GM21786 (cell line): ENCODE results near the gene RALGDS.

Experiments used
- ATAC-seq: cut with Tn5 transposase; IDR thresholded peaks from one replicate; pipeline ENCODE4 v1.9.1; 2021; ENCODE audit not compliant: unreplicated experiment

RALGDS gene

DNA sequence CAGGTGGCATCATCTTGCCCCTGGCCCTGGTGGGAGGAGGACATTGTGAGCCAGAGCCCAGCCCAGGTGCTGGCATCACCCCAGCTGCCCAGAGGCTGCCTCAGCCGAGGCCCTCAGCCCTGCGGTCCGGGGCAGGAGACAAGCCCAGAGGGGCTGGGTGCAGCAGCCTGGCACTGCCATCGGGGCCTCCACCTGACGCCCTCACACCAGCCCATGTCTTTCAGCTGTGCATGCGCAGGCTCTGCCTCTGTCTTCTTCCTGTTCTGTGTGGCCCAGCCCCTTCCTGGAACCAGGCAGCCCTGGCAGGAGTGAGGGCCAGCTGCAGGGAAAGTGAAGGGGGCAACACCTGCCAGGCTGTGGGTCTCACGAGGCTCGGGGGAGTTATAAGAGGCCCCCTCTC lies 64.0 kb downstream of the RALGDS start:
- ATAC-seq, result no peak

DNA sequence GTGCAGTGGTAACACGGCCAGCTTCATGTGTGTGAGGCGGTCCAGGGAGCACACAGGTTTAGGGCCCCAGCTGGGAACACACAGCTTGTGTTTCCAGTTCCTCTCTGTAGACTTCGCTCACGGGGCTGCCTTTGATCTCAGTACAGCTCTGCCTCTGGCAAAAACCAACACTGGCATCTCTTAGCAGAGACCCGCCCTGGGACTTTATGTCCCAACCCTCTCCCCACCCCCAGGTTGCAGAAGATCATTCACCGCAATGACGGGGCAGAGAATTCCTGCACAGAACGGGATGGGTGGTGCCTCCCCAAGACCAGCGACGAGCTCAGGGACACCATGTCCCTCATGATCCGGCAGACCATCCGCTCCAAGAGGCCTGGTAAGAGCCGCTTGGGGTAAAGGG lies 64.5 kb downstream of the RALGDS start:
- no peak for ATAC-seq

DNA sequence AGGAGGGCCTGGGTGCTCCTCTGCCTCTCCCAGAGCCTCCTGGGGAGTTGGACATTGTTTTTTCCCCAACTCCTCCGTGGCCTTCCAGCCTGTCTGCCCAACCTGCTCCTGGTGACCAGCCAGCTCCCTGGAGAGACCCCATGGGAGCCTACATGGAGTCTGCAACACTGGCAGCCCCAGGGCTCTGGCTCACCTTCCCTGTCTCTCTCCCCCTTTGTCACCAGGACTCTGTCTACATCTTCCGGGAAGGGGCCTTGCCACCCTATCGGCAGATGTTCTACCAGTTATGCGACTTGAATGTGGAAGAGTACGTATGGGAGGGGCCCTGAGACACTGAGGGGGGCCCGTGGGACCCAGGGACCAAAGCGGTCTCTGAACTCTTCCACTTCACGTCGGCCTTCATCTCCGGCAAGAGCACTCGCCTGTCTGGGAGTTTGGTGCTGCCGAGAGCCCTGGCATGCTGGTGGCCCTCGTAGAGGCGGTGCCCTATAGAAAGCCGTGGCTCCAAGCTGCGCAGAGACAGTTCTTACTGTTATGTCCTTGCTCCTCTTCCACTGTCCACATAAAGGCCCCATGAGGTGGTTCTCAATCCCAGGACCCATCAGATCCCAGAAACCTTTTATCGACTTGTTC lies 65.1 kb downstream of the RALGDS start:
- ATAC-seq, result no peak

DNA sequence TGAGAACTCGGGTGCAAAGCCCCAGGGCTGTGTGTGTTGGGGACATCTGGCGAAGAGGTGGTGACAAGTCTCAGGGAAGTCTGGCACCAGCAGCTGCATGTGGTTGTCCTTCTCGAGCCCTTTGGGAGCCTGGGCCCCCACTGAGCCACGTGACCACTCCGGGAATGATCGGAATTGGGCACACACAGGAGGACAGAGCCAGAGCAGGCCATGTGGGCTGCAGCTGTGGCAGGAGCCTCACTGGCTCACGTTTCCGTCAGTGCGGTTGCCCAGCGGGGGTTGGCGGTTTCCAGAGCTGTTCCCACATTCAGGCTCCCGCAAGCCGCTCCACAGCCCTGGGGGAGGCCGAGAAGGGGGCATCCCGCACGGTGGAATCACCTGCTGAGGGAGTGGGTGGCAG lies 66.1 kb downstream of the RALGDS start:
- no peak for ATAC-seq

DNA sequence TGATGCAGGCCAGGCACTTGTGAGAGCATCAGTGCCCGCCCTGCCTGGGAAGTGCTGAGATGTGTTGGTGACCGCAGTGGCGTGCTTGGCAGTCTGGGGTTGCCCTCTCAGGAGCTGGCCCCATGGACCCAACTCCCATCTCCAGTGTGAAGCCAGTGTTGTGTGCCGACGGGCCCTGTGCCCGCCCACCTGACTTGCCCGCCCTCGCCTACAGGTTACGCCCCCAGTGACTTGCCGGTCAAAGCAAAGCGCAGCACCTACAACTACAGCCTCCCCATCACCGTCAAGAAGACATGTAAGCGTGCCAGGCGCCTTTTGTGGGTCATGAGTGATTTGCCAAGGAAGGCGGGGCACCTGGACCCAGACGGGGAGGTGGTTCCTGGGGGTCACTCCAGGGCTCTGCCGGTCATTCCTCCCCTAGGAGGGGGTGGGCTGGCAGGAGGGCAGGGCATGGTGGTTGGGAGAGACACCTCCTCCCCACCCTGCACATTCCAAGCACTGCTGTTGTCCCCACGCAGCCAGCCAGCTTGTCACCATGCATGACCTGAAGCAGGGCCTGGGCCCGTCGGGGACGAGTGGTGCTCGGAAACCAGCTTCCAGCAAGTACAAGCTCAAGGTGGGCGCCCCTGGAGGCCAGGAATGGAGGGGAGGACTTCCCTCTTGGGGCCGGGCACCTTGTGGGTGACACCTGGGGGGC lies 66.7 kb downstream of the RALGDS start:
- no peak for ATAC-seq

DNA sequence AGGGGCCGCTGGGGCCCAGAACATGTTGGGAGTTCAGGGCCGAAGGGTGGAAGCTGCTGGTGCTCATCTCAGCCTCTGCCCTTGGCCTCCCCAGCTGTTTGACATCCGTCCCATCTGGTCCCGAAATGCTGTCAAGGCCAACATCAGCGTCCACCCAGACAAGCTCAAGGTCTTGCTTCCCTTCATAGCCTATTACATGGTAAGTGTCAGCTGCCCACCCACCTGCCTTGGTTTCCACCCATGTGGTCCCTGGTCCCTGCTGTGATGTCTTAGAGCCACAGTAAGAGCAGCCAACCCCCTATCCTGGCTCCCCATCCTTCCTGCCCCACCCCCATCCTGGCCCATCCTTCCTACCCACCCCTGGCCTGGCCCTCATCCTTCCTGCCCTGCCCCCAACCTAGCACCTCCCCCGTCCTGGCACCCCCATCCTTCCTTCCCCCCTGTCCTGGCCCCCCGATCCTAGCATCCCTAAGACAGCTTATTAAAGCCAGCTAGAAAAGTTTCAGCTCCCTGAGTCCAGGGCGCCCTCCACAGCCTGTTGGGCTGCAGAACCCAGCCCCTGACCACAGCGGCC lies 69.0 kb downstream of the RALGDS start:
- ATAC-seq, result no peak

DNA sequence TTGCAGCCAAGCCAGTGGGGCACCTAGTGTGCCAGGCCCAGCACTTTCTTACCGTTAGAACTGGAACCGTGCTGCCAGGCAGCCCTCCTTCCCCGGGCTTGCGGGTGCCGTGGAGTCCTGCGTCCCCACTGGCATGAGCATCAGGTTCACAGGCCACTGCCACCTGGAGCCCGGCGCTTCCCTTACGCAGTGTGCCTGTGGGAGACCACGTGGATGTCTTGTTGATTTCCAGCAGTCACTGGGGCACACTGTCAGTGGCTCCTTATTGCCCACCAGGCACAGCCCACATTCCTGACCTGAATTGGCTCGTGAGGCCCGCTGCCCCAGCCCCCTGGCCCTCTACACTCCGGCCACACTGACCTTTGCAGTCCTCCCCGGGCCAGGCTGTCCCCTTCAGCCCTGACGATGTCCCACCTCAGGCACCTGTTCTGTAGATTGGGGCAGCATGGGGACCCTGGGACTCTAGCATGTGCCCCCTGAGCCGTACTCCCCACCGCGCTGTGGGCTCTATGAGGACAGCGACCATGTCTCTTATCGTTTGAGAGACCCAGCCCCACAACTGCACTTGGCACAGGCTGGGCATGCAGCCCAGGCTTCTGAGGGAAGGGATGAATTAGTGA lies 69.6 kb downstream of the RALGDS start:
- ATAC-seq, result no peak

DNA sequence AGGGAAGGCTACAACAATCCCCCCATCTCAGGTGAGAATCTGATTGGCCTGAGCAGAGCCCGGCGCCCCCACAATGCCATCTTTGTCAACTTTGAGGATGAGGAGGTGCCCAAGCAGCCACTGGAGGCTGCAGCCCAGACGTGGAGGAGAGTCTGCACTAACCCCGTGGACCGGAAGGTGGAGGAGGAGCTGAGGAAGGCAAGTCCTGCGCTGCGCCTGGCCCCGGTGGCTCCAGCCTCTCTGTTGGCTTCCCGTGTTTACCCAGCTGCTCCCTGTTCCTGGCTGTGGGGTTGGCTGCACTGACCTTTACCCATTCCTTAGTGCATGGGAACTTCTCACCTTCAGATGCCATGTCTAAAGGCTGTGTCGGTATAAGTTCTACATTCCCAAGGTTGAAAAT lies 70.3 kb downstream of the RALGDS start:
- no peak for ATAC-seq

DNA sequence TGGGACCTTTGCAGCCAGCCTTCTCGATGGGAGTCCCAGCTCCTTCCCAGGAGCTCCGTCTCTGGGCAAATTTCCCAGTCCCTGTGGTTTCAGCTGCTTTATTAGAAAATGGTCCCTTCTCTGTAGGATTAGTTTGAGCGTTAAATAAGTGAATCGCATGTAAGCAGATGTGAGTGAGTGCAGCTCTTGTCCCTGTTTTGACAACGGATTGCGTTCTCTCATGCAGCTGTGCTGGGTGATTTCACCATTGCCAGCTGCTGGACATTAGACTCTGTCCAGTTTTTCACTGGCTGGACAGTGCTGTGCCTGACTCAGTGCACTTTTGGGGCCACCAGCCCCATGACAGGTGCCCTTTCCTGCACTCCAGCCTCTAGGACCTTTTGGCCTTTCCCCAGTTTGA lies 70.9 kb downstream of the RALGDS start:
- ATAC-seq, result no peak

DNA sequence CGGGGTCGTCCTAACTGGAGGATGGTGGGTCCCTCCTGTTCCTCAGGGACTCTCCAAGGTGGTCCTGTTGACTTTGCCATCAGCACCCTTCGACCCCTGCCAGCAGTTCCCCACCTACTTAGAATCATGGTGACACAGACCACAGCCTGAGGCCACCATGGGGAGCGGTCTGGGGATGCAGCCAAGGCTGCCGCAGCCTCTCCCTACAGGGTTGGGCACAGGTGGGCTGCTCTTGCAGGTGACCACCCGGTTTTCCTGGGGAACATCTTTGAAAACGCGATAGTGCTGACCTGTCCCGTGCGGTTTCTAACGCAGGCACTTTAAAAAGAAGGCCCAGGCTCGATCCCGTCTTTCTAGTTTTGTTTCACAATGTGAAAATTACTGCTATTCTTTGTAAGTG lies 72.0 kb downstream of the RALGDS start:
- no peak for ATAC-seq

DNA sequence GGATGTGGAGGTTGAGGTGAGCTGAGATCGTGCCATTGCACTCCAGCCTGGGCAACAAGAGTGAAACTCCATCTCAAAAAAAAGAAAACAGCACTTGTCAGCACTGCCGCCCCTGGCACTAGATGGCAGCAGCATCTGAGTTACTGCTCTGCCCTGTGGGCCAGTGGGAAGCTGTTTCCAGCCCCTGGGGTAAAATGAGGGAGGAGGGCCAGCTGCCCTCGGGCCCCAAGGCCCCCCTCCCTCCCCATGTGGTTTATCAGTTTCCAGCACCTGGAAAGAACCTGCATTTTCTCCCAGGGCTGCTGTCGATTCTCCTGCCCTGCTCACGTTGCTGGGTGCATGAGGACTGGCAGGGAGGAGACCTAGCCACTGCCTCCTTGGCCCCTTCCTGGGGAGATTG lies 72.4 kb downstream of the RALGDS start:
- ATAC-seq, result no peak
